A549 (cell line): ENCODE results near the gene ITPRID2.

Experiments used
- CTCF ChIP-seq: fragments of >200 bp; sonication (Bioruptor Twin); formaldehyde crosslinking; IDR thresholded peaks from 3 replicates; pipeline ENCODE4 v1.5.1; 2016
- KDM1A ChIP-seq: fragments of 200-600 bp; sonication (generic); IDR thresholded peaks from 2 replicates; pipeline ENCODE4 v1.6.1; 2016; ENCODE audit warnings: low read depth, mild to moderate bottlenecking
- MAZ ChIP-seq: fragments of 150-350 bp; IDR thresholded peaks from 2 replicates; pipeline ENCODE4 v1.6.1; 2014; ENCODE audit warnings: antibody characterized with exemption, low read depth, low read length, borderline replicate concordance
- MYC ChIP-seq: IDR thresholded peaks from 2 replicates; pipeline ENCODE4 v1.6.1; 2012; ENCODE audit warnings: mild to moderate bottlenecking, inconsistent platforms, low read length, improper control_type of control experiment, borderline replicate concordance
- NPAS2 ChIP-seq: fragments of 250-450 bp; sonication (Bioruptor Pico); IDR thresholded peaks from 2 replicates; pipeline ENCODE4 v1.8.0; 2022; ENCODE audit warnings: mild to moderate bottlenecking, moderate library complexity, borderline replicate concordance
- POLR2A ChIP-seq: IDR thresholded peaks from 2 replicates; pipeline ENCODE4 v1.6.1; 2012; ENCODE audit warnings: mild to moderate bottlenecking, low read length
- RCOR1 ChIP-seq: fragments of 150-350 bp; IDR thresholded peaks from 2 replicates; pipeline ENCODE4 v1.6.1; 2014; ENCODE audit warnings: antibody characterized with exemption, low read length, low read depth
- REST ChIP-seq: fragments of 200-600 bp; sonication (generic); IDR thresholded peaks from 2 replicates; pipeline ENCODE4 v1.6.1; 2016; ENCODE audit warnings: antibody characterized with exemption, mild to moderate bottlenecking, moderate library complexity
- ZFP36 ChIP-seq: fragments of 450-650 bp; IDR thresholded peaks from 2 replicates; pipeline ENCODE4 v1.6.1; 2014; ENCODE audit warnings: borderline replicate concordance; ENCODE audit not compliant: partially characterized antibody
- TF ChIP-seq, protein P1 (sequence below): fragments of 150-350 bp; IDR thresholded peaks from 2 replicates; pipeline ENCODE4 v1.6.1; 2014; ENCODE audit warnings: low read depth, mild to moderate bottlenecking, low read length

DNA sequence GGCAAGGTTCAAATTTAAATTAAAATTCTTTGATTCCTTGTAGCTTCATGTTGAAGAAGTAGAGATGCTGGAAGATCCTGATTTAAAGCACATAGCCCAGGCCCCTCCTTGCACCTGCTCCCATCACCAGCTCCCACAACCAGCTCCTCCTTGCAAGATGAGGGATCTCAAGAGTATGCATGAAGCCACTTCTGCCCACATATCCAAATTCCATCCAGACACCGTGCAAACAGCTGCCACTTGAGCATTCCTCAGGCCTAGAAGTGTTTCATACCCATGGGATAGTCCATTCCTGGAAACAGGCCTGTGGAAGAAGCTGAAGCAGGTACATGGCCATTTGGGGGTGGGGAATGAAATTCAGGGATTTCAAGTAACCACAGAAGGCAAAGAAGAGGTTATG is 32.4 kb upstream of the ITPRID2 start:
- TF ChIP-seq MYC (no peak), CTCF (no peak), NPAS2 (CRISPR knock-in tag) (no peak), KDM1A (no peak), REST (no peak), RCOR1 (no peak), POLR2A (no peak), MAZ (no peak), ZFP36 (no peak)
- TF ChIP-seq, protein P1, sequence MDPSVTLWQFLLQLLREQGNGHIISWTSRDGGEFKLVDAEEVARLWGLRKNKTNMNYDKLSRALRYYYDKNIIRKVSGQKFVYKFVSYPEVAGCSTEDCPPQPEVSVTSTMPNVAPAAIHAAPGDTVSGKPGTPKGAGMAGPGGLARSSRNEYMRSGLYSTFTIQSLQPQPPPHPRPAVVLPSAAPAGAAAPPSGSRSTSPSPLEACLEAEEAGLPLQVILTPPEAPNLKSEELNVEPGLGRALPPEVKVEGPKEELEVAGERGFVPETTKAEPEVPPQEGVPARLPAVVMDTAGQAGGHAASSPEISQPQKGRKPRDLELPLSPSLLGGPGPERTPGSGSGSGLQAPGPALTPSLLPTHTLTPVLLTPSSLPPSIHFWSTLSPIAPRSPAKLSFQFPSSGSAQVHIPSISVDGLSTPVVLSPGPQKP, result no peak
